Breast epithelium (tissue), 3 donors: ENCODE measurements around the gene UBE3C.

Experiments
- CTCF ChIP-seq, 3 donors: fragments of 450-650 bp; IDR thresholded peaks; one replicate each; pipeline ENCODE4 v1.5.1; 2016 to 2017; ENCODE audit warnings: antibody characterized with exemption in 3 of 3, mild to moderate bottlenecking in 3 of 3, moderate library complexity in 3 of 3
- POLR2A ChIP-seq: fragments of 450-650 bp; IDR thresholded peaks from one replicate; pipeline ENCODE4 v1.6.1; 2016; ENCODE audit warnings: antibody characterized with exemption, mild to moderate bottlenecking, moderate library complexity

DNA sequence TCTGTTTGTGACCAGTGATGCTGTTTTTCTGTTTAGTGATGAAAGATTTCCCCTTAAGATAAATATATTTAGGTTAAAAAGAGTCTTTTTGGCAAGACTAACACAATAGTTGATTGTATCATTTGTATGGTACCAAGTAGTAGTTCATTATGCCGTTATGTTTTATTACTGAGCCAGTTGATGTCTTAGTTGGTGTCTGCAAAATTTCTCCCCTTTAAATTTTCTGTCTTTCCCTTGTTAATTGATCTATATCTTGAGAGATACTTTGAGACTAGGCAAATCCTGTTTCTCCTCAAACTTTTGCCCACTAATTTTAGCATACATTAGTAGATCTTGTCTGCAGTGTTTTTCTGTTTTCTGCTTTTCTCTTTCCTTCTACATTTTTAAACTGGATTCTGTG is 21.7 kb downstream of the UBE3C start:
- TF ChIP-seq CTCF (IDR thresholded peaks at IDR 0.05) = no peak
- TF ChIP-seq POLR2A = no peak
